HTR-8/SVneo (cell line): Measurements from ENCODE around the gene EVI5.

Experiments
- DNase-seq: peaks from one replicate; pipeline ENCODE4 v3.0.0; 2011; ENCODE audit warnings: low spot score, mixed read lengths; ENCODE audit not compliant: insufficient read length
- FAIRE-seq: peaks from 2 replicates; lab custom pipeline; 2011; peaks lifted over from hg19 to GRCh38; lab: Jason Lieb, UNC

The EVI5 gene

DNA sequence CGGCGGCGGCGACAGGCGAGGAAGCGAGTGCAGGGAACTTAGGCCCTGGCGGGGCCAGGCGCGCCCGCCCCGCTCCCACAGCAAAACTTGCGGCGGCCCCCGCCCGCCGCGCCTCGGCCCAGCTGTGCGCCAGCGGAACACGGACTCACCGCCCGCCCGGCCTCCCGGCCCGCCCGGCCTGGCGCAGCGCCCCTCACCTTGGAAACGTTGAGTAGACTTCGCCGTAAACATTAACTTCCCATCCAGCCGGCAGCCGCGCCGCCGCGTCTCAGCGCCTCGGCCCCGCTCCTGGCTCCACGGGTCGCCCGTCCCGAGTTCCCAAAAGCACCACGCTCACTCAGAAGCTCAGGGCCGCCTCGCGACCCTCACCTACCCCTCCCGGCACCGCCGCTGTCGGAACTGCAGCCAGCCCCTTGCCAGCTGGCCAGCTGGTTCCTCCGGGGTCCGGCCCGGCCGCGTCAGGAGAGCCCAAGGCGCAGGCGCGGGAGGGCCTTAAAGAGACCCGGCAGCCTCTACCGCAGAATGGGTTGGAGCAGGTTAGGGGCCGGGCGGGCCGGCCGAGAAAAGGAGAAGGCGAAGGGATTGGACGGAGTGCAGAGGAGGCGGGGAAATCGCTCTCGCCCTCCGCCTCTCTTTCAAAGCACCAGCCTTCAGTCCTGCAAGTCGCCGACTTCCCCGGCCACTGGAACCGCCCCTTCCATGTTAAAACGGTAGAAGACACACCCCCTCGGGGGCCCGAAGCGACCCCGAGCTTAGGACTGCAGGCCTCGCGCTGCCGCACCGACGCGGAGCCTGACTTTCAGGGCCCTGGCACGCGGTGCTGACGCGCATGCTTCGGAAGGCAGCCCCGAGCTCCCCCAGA is at the start of gene EVI5:
Gene EVI5 (minus strand): TSS at position 470 of the 862 bp plus-strand sequence. CDS start 48,562 bp downstream, outside the sequence.
- peak; percentile 84 for DNase-seq
- peak; percentile 84 for FAIRE-seq

DNA sequence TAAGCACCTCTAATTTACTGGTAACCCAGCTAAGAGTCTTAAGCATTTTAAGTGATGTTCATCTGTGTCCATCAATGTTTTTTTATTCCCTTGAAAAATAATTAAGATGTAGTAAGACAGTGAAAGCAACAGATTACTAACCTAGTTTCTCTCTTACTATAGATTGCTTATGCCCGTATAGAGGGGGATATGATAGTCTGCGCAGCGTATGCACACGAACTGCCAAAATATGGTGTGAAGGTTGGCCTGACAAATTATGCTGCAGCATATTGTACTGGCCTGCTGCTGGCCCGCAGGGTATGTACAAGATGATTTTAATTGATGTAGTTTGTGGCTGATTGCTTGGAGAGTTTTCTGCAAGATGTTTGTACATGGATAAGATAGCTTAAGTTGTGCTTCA is 49.7 kb upstream of the EVI5 start:
- no peak for DNase-seq
- no peak for FAIRE-seq

- FAIRE-seq (no peak), DNase-seq (no peak)
These were observed 48.9 kb upstream of the EVI5 start for GRCh38 chr1:92833840-92834239.

DNA sequence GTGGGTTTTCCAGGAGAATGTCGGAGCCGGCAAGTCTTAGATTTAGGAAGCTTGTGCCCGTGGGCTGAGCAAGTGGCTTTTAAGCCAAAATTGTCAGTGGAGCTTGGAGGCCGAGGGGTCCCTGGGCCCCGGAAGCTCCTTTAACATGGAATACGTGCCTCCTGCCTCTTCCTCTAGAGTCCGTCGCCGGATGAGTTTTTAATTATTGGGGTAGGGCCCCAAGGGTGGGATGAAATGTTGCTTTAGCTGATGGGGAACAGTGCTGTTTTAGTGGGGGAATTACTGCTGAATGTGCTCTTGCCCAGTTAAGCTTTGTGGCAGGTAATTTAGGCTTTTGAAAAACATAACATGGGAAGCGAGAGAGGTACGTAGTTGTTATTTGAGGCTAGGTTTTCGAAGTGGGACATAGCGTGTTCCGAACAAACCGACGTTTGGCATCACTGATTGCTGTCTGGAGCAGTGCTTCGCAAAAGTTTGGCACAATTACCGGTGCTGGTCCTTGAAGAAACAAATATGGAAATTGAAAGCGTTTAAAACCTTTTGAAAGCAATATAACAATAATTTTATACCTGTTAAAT is 47.7 kb upstream of the EVI5 start:
- FAIRE-seq (no peak), DNase-seq (no peak)

- FAIRE-seq (peak; percentile 86), DNase-seq (peak; percentile 94)
These were observed 47.0 kb upstream of the EVI5 start, which contains the start of gene RPL5 for GRCh38 chr1:92831762-92832536. TSS of gene RPL5 (plus strand) at chr1:92832040. CDS start at chr1:92832115, 75 bp downstream.

- FAIRE-seq (no peak), DNase-seq (no peak)
These were observed 46.5 kb upstream of the EVI5 start for GRCh38 chr1:92831368-92831761.

DNA sequence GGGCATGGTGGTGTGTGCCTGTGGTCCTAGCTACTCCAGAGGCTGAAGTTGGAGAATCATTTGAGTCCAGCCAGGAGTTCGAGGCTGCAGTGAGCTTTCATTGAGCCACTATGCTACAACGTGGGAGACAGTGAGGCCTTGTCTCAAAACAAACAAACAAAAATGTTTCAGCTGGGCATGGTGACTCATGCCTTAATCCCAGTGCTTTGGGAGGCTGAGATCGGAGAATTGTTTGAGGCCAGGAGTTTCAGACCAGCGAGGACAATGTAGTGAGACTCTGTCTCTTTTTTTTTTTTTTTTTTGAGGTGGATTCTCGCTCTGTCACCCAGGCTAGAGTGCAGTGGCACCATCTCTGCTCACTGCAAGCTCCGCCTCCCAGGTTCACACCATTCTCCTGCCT is 41.9 kb upstream of the EVI5 start:
- DNase-seq = no peak
- FAIRE-seq = no peak

- FAIRE-seq (no peak), DNase-seq (no peak)
These were observed 38.0 kb upstream of the EVI5 start for GRCh38 chr1:92822879-92823278.

GRCh38 chr1:92820551-92820950 is 35.6 kb upstream of the EVI5 start:
- FAIRE-seq (no peak), DNase-seq (no peak)

GRCh38 chr1:92820024-92820423 is 35.1 kb upstream of the EVI5 start:
- DNase-seq = no peak
- FAIRE-seq = no peak

- DNase-seq (no peak), FAIRE-seq (no peak)
These were observed 33.3 kb upstream of the EVI5 start for GRCh38 chr1:92817986-92818764.

DNA sequence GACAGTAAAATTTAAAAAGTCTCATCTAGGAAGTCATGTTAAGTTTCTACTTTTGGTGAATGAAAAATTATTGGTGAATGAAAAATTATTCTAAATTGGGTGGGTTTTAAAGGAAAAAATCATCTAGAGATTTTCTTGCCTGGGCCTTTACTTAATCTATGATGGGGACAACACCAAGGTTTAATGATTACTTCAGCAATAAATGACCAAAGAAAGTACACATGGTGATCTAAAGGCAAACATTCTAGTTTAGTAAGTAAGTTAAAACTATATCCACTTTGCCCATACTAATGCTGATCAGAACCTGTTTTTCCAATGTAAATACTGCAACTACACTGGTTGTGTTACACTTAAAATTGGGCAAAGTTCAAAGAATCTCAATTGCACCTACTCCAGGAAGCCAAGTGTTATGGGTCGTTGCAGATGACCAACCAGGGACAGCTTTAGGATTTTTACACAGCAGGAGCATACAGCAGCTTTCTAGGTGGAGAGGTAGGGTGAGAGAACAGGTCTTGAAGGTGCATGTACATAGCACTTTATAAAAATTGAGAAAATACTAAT is 32.3 kb upstream of the EVI5 start:
- FAIRE-seq = no peak
- no peak for DNase-seq

- no peak for FAIRE-seq
- DNase-seq = no peak
These were observed 31.8 kb upstream of the EVI5 start for GRCh38 chr1:92816732-92817131.

- DNase-seq = no peak
- FAIRE-seq = no peak
These were observed 23.5 kb upstream of the EVI5 start for GRCh38 chr1:92808381-92808780.

DNA sequence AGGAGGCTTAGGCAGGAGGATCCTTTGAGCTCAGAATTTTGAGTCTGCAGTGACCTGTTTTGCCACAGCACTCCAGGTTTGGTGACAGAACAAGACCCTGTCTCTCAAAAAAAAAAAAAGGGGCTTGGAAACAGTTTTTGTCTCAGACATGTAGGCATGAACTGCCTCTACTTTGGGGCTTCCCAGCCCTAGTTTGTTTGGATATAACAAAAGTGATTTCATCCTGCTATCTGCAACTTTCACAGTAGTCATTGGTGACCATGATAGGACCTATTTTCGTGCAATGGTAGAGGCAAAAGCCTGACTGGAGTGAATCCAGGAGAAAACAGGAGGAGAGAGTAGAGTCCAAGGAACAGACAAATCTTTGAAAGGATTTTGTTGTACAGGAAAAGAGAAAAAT is 20.3 kb upstream of the EVI5 start:
- FAIRE-seq = no peak

DNA sequence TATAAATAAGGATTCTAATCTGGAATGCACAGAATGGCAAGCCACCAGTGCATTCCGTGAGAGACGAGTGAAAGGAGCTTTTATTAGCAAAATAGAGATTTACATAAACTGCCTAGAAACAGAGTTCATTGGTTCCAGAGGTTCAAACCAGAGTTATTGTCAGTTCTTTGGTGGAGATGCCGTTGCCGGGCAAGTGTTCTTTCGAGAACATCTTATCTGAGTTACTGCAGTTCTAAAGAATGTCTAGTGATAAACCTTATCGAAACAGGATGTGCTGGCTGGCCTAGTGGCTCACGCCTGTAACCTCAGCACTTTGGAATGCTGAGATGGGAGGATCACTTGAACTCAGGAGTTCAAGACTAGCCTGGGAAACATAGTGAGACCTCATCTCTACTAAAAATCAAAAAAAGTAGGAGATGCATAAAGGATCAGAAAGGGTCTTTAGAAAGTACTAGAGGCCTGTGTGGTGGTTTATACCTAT is 19.9 kb upstream of the EVI5 start:
- peak; percentile 84 for DNase-seq
- peak; percentile 87 for FAIRE-seq

More for the DNA sequence above, 20.3 kb upstream of the EVI5 start:
- no peak for DNase-seq

- no peak for FAIRE-seq
- no peak for DNase-seq
These were observed 18.4 kb upstream of the EVI5 start for GRCh38 chr1:92803140-92803887.

- DNase-seq (no peak), FAIRE-seq (no peak)
These were observed 13.1 kb upstream of the EVI5 start for GRCh38 chr1:92797961-92798360.

DNA sequence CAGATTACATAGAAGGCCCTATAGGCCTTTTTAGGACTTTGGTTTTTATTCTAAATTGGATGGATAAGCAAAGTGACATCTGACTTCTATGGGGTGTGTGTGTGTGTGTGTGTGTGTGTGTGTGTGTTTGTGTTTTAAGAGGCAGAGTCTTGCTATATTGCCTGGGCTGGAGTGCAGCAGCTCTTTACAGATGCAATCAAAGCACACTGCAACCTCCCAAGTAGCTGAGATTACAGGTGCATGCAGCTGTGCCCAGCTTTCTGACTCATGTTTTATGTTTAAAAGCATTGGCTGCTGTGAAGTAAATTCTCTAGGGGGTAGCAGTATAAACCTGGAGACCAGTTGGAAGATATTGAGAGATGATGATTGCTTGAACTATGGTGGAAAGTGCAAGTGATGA is 12.4 kb upstream of the EVI5 start:
- FAIRE-seq (no peak), DNase-seq (no peak)
